Measurements from ENCODE around the gene PAQR4.
"Not testable (repeated sequence)": the region's sequence is repeated elsewhere in the genome, so short reads cannot be mapped to it uniquely, and the experiment has no call there.

PAQR4 gene

DNA sequence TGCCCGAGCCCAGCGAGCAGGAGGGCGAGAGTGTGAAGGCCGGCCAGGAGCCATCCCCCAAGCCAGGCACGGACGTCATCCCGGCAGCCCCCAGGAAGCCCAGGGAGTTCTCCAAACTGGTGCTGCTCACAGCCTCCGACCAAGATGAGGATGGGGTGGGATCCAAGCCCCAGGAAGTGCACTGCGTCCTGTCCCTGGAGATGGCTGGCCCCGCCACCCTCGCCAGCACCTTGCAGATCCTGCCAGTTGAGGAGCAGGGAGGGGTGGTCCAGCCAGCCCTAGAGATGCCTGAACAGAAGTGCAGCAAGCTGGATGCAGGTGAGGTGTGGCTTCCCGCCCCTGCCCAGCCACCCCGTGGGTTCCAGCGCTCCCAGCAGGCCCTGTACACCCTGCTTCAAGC, 39.5 kb upstream of the PAQR4 start:
- Histone ChIP-seq H3K36me3 (ENCODE audit: low read depth) (peaks cover 26% of the 10 kb centered on the region), H3K27me3 (ENCODE audit: insufficient read depth, poor library complexity, severe bottlenecking) (no peaks in the 10 kb centered on the region), H3K27ac (ENCODE audit: poor library complexity, severe bottlenecking) (no peak overlapping the region), H3K4me1 (ENCODE audit: insufficient read depth, poor library complexity, severe bottlenecking) (peaks cover 2% of the 10 kb centered on the region), H3K4me3 (ENCODE audit: severe bottlenecking) (no peak overlapping the region), H3K9me3 (ENCODE audit: severe bottlenecking) (no peaks in the 10 kb centered on the region)
- DNase-seq (ENCODE audit: low spot score), result no peak
- no peak for ATAC-seq (ENCODE audit: low read depth)
- TF ChIP-seq, protein P1, sequence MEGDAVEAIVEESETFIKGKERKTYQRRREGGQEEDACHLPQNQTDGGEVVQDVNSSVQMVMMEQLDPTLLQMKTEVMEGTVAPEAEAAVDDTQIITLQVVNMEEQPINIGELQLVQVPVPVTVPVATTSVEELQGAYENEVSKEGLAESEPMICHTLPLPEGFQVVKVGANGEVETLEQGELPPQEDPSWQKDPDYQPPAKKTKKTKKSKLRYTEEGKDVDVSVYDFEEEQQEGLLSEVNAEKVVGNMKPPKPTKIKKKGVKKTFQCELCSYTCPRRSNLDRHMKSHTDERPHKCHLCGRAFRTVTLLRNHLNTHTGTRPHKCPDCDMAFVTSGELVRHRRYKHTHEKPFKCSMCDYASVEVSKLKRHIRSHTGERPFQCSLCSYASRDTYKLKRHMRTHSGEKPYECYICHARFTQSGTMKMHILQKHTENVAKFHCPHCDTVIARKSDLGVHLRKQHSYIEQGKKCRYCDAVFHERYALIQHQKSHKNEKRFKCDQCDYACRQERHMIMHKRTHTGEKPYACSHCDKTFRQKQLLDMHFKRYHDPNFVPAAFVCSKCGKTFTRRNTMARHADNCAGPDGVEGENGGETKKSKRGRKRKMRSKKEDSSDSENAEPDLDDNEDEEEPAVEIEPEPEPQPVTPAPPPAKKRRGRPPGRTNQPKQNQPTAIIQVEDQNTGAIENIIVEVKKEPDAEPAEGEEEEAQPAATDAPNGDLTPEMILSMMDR (IDR thresholded peaks at IDR 0.05; ENCODE audit: poor library complexity, severe bottlenecking), result no peak

DNA sequence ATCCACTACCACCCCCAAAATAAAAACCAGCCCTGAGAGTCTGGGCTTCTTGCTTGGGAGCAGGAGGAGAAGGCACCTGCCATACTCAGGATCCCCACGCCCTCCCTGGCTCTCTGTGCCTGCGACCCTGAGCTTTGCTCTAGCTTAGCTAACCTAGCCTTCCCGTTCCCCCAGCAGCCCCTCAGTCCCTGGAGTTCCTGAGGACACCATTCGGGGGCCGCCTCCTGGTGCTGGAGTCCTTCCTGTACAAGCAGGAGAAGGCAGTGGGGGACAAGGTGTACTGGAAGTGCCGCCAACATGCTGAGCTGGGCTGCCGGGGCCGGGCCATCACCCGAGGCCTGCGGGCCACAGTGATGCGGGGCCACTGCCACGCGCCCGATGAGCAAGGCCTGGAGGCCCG, 38.9 kb upstream of the PAQR4 start:
- Histone ChIP-seq H3K4me1 (ENCODE audit: insufficient read depth, poor library complexity, severe bottlenecking) (no peaks in the 10 kb centered on the region), H3K27ac (ENCODE audit: poor library complexity, severe bottlenecking) (no peak overlapping the region), H3K36me3 (ENCODE audit: low read depth) (peaks cover 26% of the 10 kb centered on the region), H3K27me3 (ENCODE audit: insufficient read depth, poor library complexity, severe bottlenecking) (no peaks in the 10 kb centered on the region), H3K9me3 (ENCODE audit: severe bottlenecking) (no peaks in the 10 kb centered on the region), H3K4me3 (ENCODE audit: severe bottlenecking) (no peak overlapping the region)
- ATAC-seq (ENCODE audit: low read depth) (no peak), DNase-seq (ENCODE audit: low spot score) (no peak)
- TF ChIP-seq, protein P1 (IDR thresholded peaks at IDR 0.05; ENCODE audit: poor library complexity, severe bottlenecking), result no peak

DNA sequence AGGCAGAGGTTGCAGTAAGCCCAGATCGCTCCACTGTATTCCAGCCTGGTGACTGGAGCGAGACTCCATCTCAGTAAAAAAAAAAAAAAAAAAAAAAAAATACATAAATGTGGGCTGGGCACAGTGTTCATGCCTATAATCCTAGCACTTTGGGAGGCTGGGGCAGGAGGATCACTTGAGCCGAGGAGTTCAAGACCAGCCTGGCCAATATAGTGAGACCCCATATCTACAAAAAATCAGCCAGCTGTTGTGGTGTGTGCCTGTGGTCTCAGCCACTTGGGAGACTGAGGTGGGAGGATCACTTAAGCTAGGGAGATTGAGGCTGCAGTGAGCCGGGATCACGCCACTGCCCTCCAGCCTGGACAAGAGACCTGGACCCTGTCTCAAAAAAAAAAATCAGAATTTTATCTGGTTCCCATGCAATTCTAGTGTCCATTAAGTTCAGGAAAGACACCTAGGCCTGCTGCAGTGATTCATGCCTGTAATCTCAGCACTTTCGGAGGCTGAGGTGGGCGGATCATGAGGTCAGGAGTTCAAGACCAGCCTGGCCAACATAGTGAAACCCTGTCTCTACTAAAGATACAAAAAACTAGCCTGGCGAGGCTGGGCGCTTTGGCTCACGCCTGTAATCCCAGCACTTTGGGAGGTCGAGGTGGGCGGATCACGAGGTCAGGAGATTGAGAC, 37.8 kb upstream of the PAQR4 start:
- not testable (repeated sequence) for H3K4me1 ChIP-seq (ENCODE audit: insufficient read depth, poor library complexity, severe bottlenecking); H3K27ac ChIP-seq (ENCODE audit: poor library complexity, severe bottlenecking); H3K27me3 ChIP-seq (ENCODE audit: insufficient read depth, poor library complexity, severe bottlenecking); H3K4me3 ChIP-seq (ENCODE audit: severe bottlenecking); DNase-seq (ENCODE audit: low spot score); H3K9me3 ChIP-seq (ENCODE audit: severe bottlenecking); ATAC-seq (ENCODE audit: low read depth)
- H3K36me3 ChIP-seq (ENCODE audit: low read depth), result peaks cover 26% of the 10 kb centered on the region

DNA sequence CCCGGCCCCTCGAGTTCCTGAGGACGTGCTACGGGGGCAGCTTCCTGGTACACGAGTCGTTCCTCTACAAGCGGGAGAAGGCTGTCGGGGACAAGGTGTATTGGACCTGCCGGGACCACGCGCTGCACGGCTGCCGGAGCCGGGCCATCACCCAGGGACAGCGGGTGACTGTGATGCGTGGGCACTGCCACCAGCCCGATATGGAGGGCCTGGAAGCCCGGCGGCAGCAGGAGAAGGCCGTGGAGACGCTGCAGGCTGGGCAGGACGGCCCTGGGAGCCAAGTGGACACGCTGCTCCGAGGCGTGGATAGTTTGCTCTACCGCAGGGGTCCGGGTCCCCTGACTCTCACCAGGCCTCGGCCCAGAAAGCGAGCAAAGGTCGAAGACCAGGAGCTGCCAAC, 36.0 kb upstream of the PAQR4 start:
- ATAC-seq (ENCODE audit: low read depth), result no peak
- no peak overlapping the region for H3K4me3 ChIP-seq (ENCODE audit: severe bottlenecking)
- no peak overlapping the region for H3K27ac ChIP-seq (ENCODE audit: poor library complexity, severe bottlenecking)
- TF ChIP-seq, protein P1 (IDR thresholded peaks at IDR 0.05; ENCODE audit: poor library complexity, severe bottlenecking), result no peak
- H3K36me3 ChIP-seq (ENCODE audit: low read depth), result peaks cover 34% of the 10 kb centered on the region
- no peaks in the 10 kb centered on the region for H3K9me3 ChIP-seq (ENCODE audit: severe bottlenecking)
- H3K27me3 ChIP-seq (ENCODE audit: insufficient read depth, poor library complexity, severe bottlenecking), result no peaks in the 10 kb centered on the region
- DNase-seq (ENCODE audit: low spot score), result no peak
- H3K4me1 ChIP-seq (ENCODE audit: insufficient read depth, poor library complexity, severe bottlenecking), result no peaks in the 10 kb centered on the region

DNA sequence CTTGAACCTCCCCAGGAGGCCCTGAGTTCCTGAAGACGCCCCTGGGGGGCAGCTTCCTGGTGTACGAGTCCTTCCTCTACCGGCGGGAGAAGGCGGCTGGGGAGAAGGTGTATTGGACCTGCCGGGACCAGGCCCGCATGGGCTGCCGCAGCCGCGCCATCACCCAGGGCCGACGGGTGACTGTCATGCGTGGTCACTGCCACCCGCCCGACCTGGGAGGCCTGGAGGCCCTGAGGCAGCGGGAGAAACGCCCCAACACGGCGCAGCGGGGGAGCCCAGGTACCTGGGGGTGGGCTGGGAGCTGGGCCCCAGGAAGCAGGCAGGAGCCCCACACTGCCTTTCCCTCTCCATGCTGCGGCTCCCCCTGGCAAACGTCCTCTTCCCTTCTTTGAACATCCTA, 35.4 kb upstream of the PAQR4 start:
- Histone ChIP-seq H3K36me3 (ENCODE audit: low read depth) (peaks cover 35% of the 10 kb centered on the region), H3K27me3 (ENCODE audit: insufficient read depth, poor library complexity, severe bottlenecking) (no peaks in the 10 kb centered on the region), H3K27ac (ENCODE audit: poor library complexity, severe bottlenecking) (no peak overlapping the region), H3K4me3 (ENCODE audit: severe bottlenecking) (no peak overlapping the region), H3K9me3 (ENCODE audit: severe bottlenecking) (no peaks in the 10 kb centered on the region), H3K4me1 (ENCODE audit: insufficient read depth, poor library complexity, severe bottlenecking) (no peaks in the 10 kb centered on the region)
- ATAC-seq (ENCODE audit: low read depth), result no peak
- DNase-seq (ENCODE audit: low spot score), result no peak
- TF ChIP-seq, protein P1 (IDR thresholded peaks at IDR 0.05; ENCODE audit: poor library complexity, severe bottlenecking), result no peak
